ENCODE results near the gene USP36.

The USP36 gene

DNA sequence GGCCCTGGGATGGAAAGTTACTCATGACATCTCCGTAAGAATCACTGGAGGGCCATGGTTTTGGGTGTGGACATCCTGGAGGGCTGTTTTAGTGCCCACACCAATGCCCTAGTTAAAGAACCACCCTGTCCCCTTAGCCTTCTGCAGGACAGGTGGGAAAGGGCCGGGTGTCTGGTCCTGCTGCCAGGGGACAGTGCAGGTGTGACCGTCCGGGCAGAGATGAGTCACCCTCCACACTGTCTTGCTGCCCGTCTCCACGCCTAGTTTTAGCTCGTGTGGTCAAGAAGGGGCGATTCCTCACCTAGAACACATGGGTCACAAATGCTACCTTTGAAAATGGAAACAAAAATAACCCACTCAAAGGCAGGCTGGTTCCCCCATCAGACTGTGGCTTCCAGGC, 45.3 kb upstream of the USP36 start:
- TF ChIP-seq, protein P1, sequence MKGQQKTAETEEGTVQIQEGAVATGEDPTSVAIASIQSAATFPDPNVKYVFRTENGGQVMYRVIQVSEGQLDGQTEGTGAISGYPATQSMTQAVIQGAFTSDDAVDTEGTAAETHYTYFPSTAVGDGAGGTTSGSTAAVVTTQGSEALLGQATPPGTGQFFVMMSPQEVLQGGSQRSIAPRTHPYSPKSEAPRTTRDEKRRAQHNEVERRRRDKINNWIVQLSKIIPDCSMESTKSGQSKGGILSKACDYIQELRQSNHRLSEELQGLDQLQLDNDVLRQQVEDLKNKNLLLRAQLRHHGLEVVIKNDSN (IDR thresholded peaks at IDR 0.05): no peak
- TF ChIP-seq YY1 (IDR thresholded peaks at IDR 0.05; ENCODE audit: low read depth) (no peak), TAF1 (IDR thresholded peaks at IDR 0.05; ENCODE audit: low read depth) (no peak), EGR1 (IDR thresholded peaks at IDR 0.05) (no peak)
- TF ChIP-seq, protein P2, sequence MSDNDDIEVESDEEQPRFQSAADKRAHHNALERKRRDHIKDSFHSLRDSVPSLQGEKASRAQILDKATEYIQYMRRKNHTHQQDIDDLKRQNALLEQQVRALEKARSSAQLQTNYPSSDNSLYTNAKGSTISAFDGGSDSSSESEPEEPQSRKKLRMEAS (IDR thresholded peaks at IDR 0.05): 0 out of 2 replicates have a peak, but pooled peaks have one; percentile 16

DNA sequence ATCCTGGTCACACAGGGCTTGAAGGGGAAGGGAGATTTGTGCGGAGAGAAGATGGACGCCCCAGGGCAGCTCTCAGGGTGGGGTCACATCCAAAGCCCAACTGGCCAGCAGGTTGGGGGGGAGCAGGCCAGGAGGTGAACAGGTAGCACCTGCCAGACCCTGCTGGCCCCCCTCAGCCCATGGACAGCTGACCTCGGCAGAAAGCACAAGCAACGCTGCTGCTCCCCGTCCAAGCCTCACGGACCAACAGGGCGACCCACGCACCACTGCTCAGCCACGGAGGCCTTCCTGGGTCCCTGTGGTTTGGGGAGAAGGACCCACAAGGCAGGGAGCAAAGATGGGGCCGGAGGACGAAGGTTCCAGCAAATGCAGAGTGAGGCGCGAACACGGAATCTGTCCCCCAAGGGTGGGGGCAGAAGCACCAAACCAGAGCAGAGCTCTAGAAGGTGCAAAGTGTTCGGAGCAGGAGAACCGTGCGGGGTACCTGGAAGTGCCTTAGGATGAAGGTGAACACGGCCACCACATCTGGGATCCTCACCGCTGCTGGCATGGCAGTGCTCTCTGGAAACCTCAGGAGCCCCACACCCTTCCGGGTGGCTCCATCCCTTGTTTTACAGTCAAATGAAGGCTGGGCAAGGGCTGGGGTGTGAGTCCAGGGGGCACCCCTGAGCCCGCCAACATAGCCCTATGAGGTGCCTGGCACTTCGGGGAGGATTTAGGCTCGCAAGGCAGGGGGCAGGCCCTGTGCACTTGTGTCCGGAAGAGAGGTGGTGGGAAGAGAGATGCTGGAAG, 44.5 kb upstream of the USP36 start:
- TF ChIP-seq EGR1 (IDR thresholded peaks at IDR 0.05): no peak
- no peak for TF ChIP-seq EP300 (IDR thresholded peaks at IDR 0.05; ENCODE audit: borderline replicate concordance)
- TF ChIP-seq, protein P2 (IDR thresholded peaks at IDR 0.05): no peak
- TF ChIP-seq ZBTB7A (IDR thresholded peaks at IDR 0.05; ENCODE audit: low read depth): no peak
- no peak for TF ChIP-seq FOXM1 (IDR thresholded peaks at IDR 0.05; ENCODE audit: borderline replicate concordance, low read depth)
- no peak for TF ChIP-seq CREB1 (IDR thresholded peaks at IDR 0.05; ENCODE audit: low read depth)
- no peak for TF ChIP-seq YY1 (IDR thresholded peaks at IDR 0.05; ENCODE audit: low read depth)
- TF ChIP-seq NFIC (IDR thresholded peaks at IDR 0.05): no peak

DNA sequence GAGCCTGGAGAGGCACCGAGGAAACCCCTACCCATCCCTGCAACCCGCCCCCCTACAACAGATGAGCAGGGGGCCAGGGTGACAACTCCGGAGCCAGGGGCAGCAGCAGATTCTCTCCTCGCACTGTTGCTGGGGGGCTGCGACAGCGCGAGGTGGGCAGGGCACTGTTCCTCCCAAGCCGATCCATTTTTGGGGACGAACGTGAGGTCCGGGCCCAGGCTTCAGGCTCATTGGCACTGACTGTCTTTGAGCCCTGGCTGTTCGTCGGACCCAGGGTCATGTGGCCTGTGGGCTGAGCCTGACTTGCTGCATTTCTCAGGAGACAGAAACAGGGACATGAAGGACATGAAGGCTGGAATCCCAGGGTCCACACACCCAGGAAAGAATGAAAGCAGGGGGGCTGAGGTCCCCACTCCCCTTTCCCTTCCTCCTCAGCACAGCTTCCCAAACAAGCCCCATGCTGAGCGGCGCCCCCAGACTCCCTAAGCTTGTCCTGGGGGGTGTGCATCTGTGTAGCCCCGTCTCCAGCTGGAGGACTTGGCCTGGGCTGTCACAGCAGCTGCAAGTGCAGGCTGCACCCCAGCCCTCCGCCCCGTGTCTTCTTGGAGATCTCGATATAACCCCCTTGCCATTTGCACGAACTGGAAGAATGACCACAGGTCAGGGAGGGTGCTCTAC, 43.7 kb upstream of the USP36 start:
- TF ChIP-seq, protein P1 (IDR thresholded peaks at IDR 0.05): peak; percentile 69
- TF ChIP-seq EGR1 (IDR thresholded peaks at IDR 0.05) (no peak), ZBTB7A (IDR thresholded peaks at IDR 0.05; ENCODE audit: low read depth) (no peak)

DNA sequence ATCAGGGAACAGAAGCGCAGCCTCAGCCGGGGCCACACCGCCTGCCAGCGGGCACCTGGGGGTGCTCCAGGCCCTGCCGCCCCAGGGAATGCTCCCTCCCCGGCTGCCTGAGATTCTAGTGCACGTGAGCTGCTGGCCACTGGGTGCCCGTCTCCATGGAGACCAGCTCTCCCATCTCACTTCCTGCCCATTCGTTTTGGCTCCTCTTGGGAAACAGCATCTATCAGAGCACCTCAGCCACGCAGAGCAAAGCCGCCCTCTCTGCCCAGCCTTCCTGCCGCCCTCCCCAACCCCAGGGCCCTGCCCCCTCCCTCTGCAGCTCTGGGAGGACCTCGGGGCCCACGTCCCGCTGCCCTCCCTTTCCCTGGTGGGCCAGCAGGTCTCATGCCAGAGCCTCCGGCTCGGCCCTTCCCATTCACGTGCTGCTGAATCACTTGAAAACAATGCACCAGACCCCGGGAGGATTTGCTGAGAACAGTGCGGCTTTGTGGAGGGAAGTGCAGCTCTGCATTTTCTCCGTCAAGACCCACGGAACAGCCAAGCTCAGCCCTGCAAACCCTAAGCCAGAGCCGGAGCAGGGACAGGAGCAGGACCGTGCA, 43.0 kb upstream of the USP36 start:
- TF ChIP-seq, protein P2 (IDR thresholded peaks at IDR 0.05): peak; percentile 71
- peak; percentile 2; the same call in 1 of the 2 replicates for TF ChIP-seq NFIC (IDR thresholded peaks at IDR 0.05)
- TF ChIP-seq, protein P3, sequence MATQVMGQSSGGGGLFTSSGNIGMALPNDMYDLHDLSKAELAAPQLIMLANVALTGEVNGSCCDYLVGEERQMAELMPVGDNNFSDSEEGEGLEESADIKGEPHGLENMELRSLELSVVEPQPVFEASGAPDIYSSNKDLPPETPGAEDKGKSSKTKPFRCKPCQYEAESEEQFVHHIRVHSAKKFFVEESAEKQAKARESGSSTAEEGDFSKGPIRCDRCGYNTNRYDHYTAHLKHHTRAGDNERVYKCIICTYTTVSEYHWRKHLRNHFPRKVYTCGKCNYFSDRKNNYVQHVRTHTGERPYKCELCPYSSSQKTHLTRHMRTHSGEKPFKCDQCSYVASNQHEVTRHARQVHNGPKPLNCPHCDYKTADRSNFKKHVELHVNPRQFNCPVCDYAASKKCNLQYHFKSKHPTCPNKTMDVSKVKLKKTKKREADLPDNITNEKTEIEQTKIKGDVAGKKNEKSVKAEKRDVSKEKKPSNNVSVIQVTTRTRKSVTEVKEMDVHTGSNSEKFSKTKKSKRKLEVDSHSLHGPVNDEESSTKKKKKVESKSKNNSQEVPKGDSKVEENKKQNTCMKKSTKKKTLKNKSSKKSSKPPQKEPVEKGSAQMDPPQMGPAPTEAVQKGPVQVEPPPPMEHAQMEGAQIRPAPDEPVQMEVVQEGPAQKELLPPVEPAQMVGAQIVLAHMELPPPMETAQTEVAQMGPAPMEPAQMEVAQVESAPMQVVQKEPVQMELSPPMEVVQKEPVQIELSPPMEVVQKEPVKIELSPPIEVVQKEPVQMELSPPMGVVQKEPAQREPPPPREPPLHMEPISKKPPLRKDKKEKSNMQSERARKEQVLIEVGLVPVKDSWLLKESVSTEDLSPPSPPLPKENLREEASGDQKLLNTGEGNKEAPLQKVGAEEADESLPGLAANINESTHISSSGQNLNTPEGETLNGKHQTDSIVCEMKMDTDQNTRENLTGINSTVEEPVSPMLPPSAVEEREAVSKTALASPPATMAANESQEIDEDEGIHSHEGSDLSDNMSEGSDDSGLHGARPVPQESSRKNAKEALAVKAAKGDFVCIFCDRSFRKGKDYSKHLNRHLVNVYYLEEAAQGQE (IDR thresholded peaks at IDR 0.05; ENCODE audit: low read depth): no peak
- TF ChIP-seq, protein P1 (IDR thresholded peaks at IDR 0.05): peak; percentile 73; the same call in 1 of the 2 replicates
- TF ChIP-seq EP300 (IDR thresholded peaks at IDR 0.05; ENCODE audit: borderline replicate concordance): peak; percentile 51
- TF ChIP-seq TCF12 (IDR thresholded peaks at IDR 0.05; ENCODE audit: low read depth): peak; percentile 36; the same call in 1 of the 2 replicates
- TF ChIP-seq CREB1 (IDR thresholded peaks at IDR 0.05; ENCODE audit: low read depth): no peak
- no peak; the same call in 1 of the 2 replicates for TF ChIP-seq RAD21 (IDR thresholded peaks at IDR 0.05; ENCODE audit: low read depth)
- TF ChIP-seq TEAD4 (IDR thresholded peaks at IDR 0.05): peak; percentile 73; the same call in 1 of the 2 replicates
- no peak for TF ChIP-seq TAF1 (IDR thresholded peaks at IDR 0.05; ENCODE audit: low read depth)

DNA sequence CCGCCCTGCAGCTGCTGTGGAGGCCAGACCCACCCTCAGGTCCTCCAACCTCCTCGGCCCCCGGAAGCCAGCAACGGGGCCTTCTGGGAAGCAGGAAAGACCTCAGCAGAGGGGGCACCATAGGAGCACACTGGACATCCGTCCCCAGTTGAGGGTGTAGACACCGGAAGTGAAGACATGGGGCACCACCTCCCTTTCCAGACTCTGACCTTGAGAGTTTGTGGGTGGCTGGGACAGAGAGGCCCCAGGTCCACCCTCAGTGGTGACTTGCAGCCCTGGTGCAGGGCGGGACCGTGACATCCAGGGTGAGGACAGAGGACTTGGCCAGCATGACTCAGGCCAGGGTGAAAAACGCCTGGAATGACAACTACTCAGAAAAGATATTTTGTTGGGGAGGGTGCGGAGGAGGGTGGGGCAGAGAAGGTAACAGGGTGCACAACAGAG, 42.5 kb upstream of the USP36 start:
- TF ChIP-seq, protein P3 (IDR thresholded peaks at IDR 0.05; ENCODE audit: low read depth): no peak
- peak; percentile 46 for TF ChIP-seq NFIC (IDR thresholded peaks at IDR 0.05)
- peak; percentile 55; the same call in 1 of the 2 replicates for TF ChIP-seq EP300 (IDR thresholded peaks at IDR 0.05; ENCODE audit: borderline replicate concordance)
- TF ChIP-seq EGR1 (IDR thresholded peaks at IDR 0.05): no peak
- TF ChIP-seq TEAD4 (IDR thresholded peaks at IDR 0.05): peak; percentile 91
- TF ChIP-seq RAD21 (IDR thresholded peaks at IDR 0.05; ENCODE audit: low read depth): no peak
- no peak for TF ChIP-seq CEBPB (IDR thresholded peaks at IDR 0.05)

All from Ishikawa (cell line).